H1 (cell line): Measurements from ENCODE around the gene DAZAP1. TPM values are rescaled to one million over a fixed set of nuclear protein-coding genes. Genes with fewer than 3 reads are reported as not detected.

Source experiments
- CHD7 ChIP-seq: fragments of 300-600 bp; sonication (generic); IDR thresholded peaks from 2 replicates; pipeline ENCODE4 v1.7.1; 2012; ENCODE audit warnings: low read length, moderate library complexity, mild to moderate bottlenecking, inconsistent platforms; ENCODE audit not compliant: insufficient replicate concordance
- E2F6 ChIP-seq: IDR thresholded peaks from 2 replicates; pipeline ENCODE4 v1.6.1; 2012; ENCODE audit warnings: inconsistent platforms
- EGR1 ChIP-seq: IDR thresholded peaks from 2 replicates; pipeline ENCODE4 v1.6.1; 2011; ENCODE audit warnings: low read depth, low read length, borderline replicate concordance
- JUN ChIP-seq: IDR thresholded peaks from 2 replicates; pipeline ENCODE4 v1.6.1; 2011; ENCODE audit warnings: low read depth, mild to moderate bottlenecking, improper control_type of control experiment, low read length
- polyA plus RNA-seq, 7 experiments: library from polyadenylated mRNA; depleted of rRNA in 3 of 7; stranded (reverse) in 5 of 7; unstranded in 2 of 7; fragments of >200 nt in 5 of 7; fragments of 200-250 nt in 2 of 7; gene quantifications; 1 replicate in 5 of 7; 2 replicates in 1 of 7; 4 replicates in 1 of 7; pipeline versions ENCODE4 v1.2.1 to v1.2.3, GENCODE V29; 2011 to 2013; ENCODE audit warnings: missing spikeins in 2 of 7, mixed read lengths in 2 of 7
- total RNA-seq: library from RNA; stranded (reverse); fragmentation: NEBNext Ultra II Directional; extraction: Animal tissue kit (Norgen Biotek cat#: 25700); gene quantifications from 2 replicates; pipeline ENCODE4 v1.2.1, GENCODE V29; 2021

Gene DAZAP1
- total and polyA plus RNA-seq, 2 of the 8 experiments (the other 6 are each of a cell fraction or from before 2014, with no cell fraction given): 79.6 to 341 TPM

GRCh38 chr19:1392939-1393530 is 14.4 kb upstream of the DAZAP1 start (continued):
- TF ChIP-seq CHD7 (no peak), E2F6 (no peak), JUN (no peak), EGR1 (no peak)
